SU-DHL-6 (cell line): Measurements from ENCODE around the gene SAMD9.
A peak's percentile ranks its signal among the peaks of the same experiment; 100 is the strongest.
"Not testable (repeated sequence)": the region's sequence is repeated elsewhere in the genome, so short reads cannot be mapped to it uniquely, and the experiment has no call there.

Experiments
- H2AFZ ChIP-seq: fragments of 200-600 bp; sonication (generic); 2 replicates; pipeline ENCODE4 v1.6.1; 2014; ENCODE audit warnings: low read depth, mild to moderate bottlenecking, moderate library complexity, mixed read lengths, antibody characterized with exemption, low read length; ENCODE audit not compliant: severe bottlenecking
- H3F3A ChIP-seq: fragments of 200-600 bp; shearing (Covaris generic); 2 replicates; pipeline ENCODE4 v1.6.0; 2016; ENCODE audit warnings: antibody characterized with exemption, mild to moderate bottlenecking; ENCODE audit not compliant: insufficient read depth
- H3K27ac ChIP-seq: fragments of 200-600 bp; sonication (generic); 2 replicates; pipeline ENCODE4 v1.5.1; 2016; ENCODE audit warnings: low read depth, mild to moderate bottlenecking, low read length, moderate library complexity, mixed read lengths
- H3K27me3 ChIP-seq: fragments of 200-600 bp; sonication (generic), shearing (Covaris generic); 2 replicates; pipeline ENCODE4 v1.6.0; 2014; ENCODE audit warnings: mild to moderate bottlenecking, low read length
- H3K36me3 ChIP-seq: fragments of 200-600 bp; sonication (generic); 2 replicates; pipeline ENCODE4 v1.6.1; 2014; ENCODE audit warnings: mild to moderate bottlenecking, low read length, mixed read lengths
- H3K4me2 ChIP-seq: fragments of 300-600, 200-600 bp; shearing (Covaris generic), sonication (generic); 2 replicates; pipeline ENCODE4 v1.6.0; 2014; ENCODE audit warnings: low read length, low read depth, mild to moderate bottlenecking; ENCODE audit not compliant: poor library complexity, severe bottlenecking
- H3K4me3 ChIP-seq: fragments of 200-600 bp; sonication (generic); 2 replicates; pipeline ENCODE4 v1.5.1; 2014; ENCODE audit warnings: antibody characterized with exemption, low read length, mild to moderate bottlenecking, mixed read lengths; ENCODE audit not compliant: insufficient read depth, poor library complexity, severe bottlenecking
- H3K79me2 ChIP-seq: fragments of 200-600 bp; sonication (generic); 2 replicates; pipeline ENCODE4 v1.6.1; 2014; ENCODE audit warnings: mild to moderate bottlenecking, low read length, moderate library complexity; ENCODE audit not compliant: insufficient read depth
- H3K9ac ChIP-seq: fragments of 200-600 bp; sonication (generic); 2 replicates; pipeline ENCODE4 v1.7.0; 2014; ENCODE audit warnings: mild to moderate bottlenecking, low read length
- H3K9me2 ChIP-seq: fragments of 200-600 bp; sonication (generic); replicated peaks from 2 replicates; pipeline ENCODE4 v1.6.1; 2014; ENCODE audit warnings: low read length; ENCODE audit not compliant: insufficient read depth
- H3K9me3 ChIP-seq: fragments of 200-600 bp; sonication (generic); 2 replicates; pipeline ENCODE4 v1.6.1; 2014; ENCODE audit warnings: low read length, mixed read lengths; ENCODE audit not compliant: insufficient read depth
- H4K20me1 ChIP-seq: fragments of 200-600 bp; sonication (generic); 2 replicates; pipeline ENCODE4 v1.6.1; 2014; ENCODE audit warnings: low read depth, mild to moderate bottlenecking, antibody characterized with exemption, low read length, moderate library complexity, mixed read lengths
- CTCF ChIP-seq: fragments of 200-600 bp; sonication (generic); IDR thresholded peaks from one replicate; pipeline ENCODE4 v1.5.1; 2017; ENCODE audit warnings: antibody characterized with exemption, mild to moderate bottlenecking, low read length, moderate library complexity; ENCODE audit not compliant: insufficient read depth, poor library complexity, severe bottlenecking
- EZH2phosphoT487 ChIP-seq: fragments of 200-600 bp; sonication (generic), shearing (Covaris generic); conservative IDR thresholded peaks from 2 replicates; pipeline ENCODE4 v1.6.1; 2018; ENCODE audit warnings: mild to moderate bottlenecking, antibody characterized with exemption, low read length, moderate library complexity, mixed read lengths

The SAMD9 gene

GRCh38 chr7:93123532-93123931 is 5.8 kb upstream of the SAMD9 start:
- H3K4me2 ChIP-seq = not testable (repeated sequence)
- peaks cover 11% of the 10 kb centered on the region; the same call in 1 of the 2 replicates for H3K9me3 ChIP-seq

GRCh38 chr7:93120592-93121549 is 3.1 kb upstream of the SAMD9 start:
- H3K27ac ChIP-seq = no peak overlapping the region
- H3K9me3 ChIP-seq = no peaks in the 10 kb centered on the region
- H3K27me3 ChIP-seq = no peaks in the 10 kb centered on the region
- no peaks in the 10 kb centered on the region for H3K9me2 ChIP-seq
- H3K36me3 ChIP-seq = no peaks in the 10 kb centered on the region
- H3K4me3 ChIP-seq = no peak overlapping the region
- H3F3A ChIP-seq = no peaks in the 10 kb centered on the region
- no peak overlapping the region for H3K4me2 ChIP-seq
- no peaks in the 10 kb centered on the region; the same call in 1 of the 2 replicates for H3K79me2 ChIP-seq
- H3K9ac ChIP-seq = no peak overlapping the region
- TF ChIP-seq EZH2phosphoT487 (no peak), CTCF (no peak)
- no peaks in the 10 kb centered on the region for H4K20me1 ChIP-seq
- no peak overlapping the region for H2AFZ ChIP-seq

More at GRCh38 chr7:93123532-93123931, 5.8 kb upstream of the SAMD9 start:
- not testable (repeated sequence) for H3K27ac ChIP-seq, H2AFZ ChIP-seq, H3K9ac ChIP-seq, H3K79me2 ChIP-seq, H4K20me1 ChIP-seq, H3K27me3 ChIP-seq, H3K4me3 ChIP-seq, H3F3A ChIP-seq, H3K9me2 ChIP-seq, H3K36me3 ChIP-seq

GRCh38 chr7:93119191-93119905 is 1.6 kb upstream of the SAMD9 start:
- Histone ChIP-seq H3K4me2 (no peak overlapping the region), H3K36me3 (no peaks in the 10 kb centered on the region), H2AFZ (peak overlapping the region; percentile 68), H3K9me3 (no peaks in the 10 kb centered on the region), H3F3A (no peaks in the 10 kb centered on the region), H3K9me2 (no peaks in the 10 kb centered on the region), H4K20me1 (no peaks in the 10 kb centered on the region), H3K27me3 (no peaks in the 10 kb centered on the region), H3K79me2 (no peaks in the 10 kb centered on the region; the same call in 1 of the 2 replicates), H3K9ac (no peak overlapping the region), H3K4me3 (no peak overlapping the region), H3K27ac (no peak overlapping the region)
- TF ChIP-seq CTCF (no peak), EZH2phosphoT487 (no peak)
